22Rv1 (cell line): Measurements from ENCODE around the gene PLCB1.

Source experiments
- ZFX ChIP-seq: fragments of 450-650 bp; IDR thresholded peaks from 2 replicates; pipeline ENCODE4 v1.6.1; 2017; ENCODE audit warnings: antibody characterized with exemption, borderline replicate concordance
- TF ChIP-seq, protein P1 (sequence below): fragments of 450-650 bp; IDR thresholded peaks from 2 replicates; pipeline ENCODE4 v1.5.1; 2017; ENCODE audit warnings: mild to moderate bottlenecking

DNA sequence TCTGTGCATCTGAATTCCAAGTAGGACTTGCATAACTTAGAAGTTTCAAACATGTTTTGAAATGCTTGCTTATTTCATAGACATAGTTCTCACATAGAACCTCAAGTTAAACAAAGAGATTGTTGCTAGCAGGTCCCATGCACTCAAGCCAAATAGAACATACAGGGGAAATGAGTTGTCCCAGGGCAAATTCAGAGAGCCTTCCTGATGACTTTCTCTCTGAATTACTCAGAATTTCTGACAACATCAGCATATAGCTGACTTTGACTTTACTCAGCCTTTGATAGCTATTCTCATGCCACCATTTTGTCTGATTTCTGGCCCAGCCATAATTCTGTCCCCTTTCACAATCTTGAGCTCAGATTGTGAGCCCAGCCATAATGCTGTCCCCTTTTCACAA lies 603.6 kb downstream of the PLCB1 start:
- TF ChIP-seq, protein P1, sequence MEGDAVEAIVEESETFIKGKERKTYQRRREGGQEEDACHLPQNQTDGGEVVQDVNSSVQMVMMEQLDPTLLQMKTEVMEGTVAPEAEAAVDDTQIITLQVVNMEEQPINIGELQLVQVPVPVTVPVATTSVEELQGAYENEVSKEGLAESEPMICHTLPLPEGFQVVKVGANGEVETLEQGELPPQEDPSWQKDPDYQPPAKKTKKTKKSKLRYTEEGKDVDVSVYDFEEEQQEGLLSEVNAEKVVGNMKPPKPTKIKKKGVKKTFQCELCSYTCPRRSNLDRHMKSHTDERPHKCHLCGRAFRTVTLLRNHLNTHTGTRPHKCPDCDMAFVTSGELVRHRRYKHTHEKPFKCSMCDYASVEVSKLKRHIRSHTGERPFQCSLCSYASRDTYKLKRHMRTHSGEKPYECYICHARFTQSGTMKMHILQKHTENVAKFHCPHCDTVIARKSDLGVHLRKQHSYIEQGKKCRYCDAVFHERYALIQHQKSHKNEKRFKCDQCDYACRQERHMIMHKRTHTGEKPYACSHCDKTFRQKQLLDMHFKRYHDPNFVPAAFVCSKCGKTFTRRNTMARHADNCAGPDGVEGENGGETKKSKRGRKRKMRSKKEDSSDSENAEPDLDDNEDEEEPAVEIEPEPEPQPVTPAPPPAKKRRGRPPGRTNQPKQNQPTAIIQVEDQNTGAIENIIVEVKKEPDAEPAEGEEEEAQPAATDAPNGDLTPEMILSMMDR = no peak
- TF ChIP-seq ZFX = no peak
